Stimulated activated memory B cell treated with anti-CD40 and anti-IgM and Interleukin-4, amounts not matched to agents 10 μg/mL and 1 μg/mL and 100 μg/mL, for 72 hours (primary cell): Measurements from ENCODE around the gene DAPK1.

ENCODE experiments used
- ATAC-seq: fragments of 150-1000 bp; cut with Tn5 transposase; 2 replicates; pipeline ENCODE4 v1.10.0; 2021
- H3K27ac Mint-ChIP-seq: one replicate; pipeline ENCODE4 v1.8.0; 2022; ENCODE audit warnings: mild to moderate bottlenecking, mixed read lengths
- H3K27me3 Mint-ChIP-seq: one replicate; pipeline ENCODE4 v1.8.0; 2022; ENCODE audit warnings: mixed read lengths
- H3K36me3 Mint-ChIP-seq: one replicate; pipeline ENCODE4 v1.8.0; 2022; ENCODE audit warnings: mixed read lengths
- H3K4me1 Mint-ChIP-seq: one replicate; pipeline ENCODE4 v1.8.0; 2022; ENCODE audit warnings: mixed read lengths
- H3K4me3 Mint-ChIP-seq: one replicate; pipeline ENCODE4 v1.8.0; 2022; ENCODE audit warnings: mild to moderate bottlenecking, moderate library complexity, mixed read lengths
- H3K9me3 Mint-ChIP-seq: one replicate; pipeline ENCODE4 v1.8.0; 2022; ENCODE audit warnings: mixed read lengths

DAPK1 gene

GRCh38 chr9:87520172-87520683 is 22.6 kb downstream of the DAPK1 start:
- Mint-ChIP-seq H3K36me3 (no peaks in the 10 kb centered on the region), H3K4me1 (no peaks in the 10 kb centered on the region), H3K27me3 (peaks cover 16% of the 10 kb centered on the region), H3K4me3 (no peak overlapping the region), H3K27ac (no peak overlapping the region), H3K9me3 (peaks cover 5% of the 10 kb centered on the region)
- ATAC-seq = no peak

GRCh38 chr9:87521834-87522233 is 24.2 kb downstream of the DAPK1 start:
- peaks cover 5% of the 10 kb centered on the region for H3K9me3 Mint-ChIP-seq
- no peak overlapping the region for H3K4me3 Mint-ChIP-seq
- no peaks in the 10 kb centered on the region for H3K36me3 Mint-ChIP-seq
- no peak for ATAC-seq
- no peak overlapping the region for H3K27ac Mint-ChIP-seq
- no peaks in the 10 kb centered on the region for H3K4me1 Mint-ChIP-seq
- peaks cover 9% of the 10 kb centered on the region for H3K27me3 Mint-ChIP-seq

DNA sequence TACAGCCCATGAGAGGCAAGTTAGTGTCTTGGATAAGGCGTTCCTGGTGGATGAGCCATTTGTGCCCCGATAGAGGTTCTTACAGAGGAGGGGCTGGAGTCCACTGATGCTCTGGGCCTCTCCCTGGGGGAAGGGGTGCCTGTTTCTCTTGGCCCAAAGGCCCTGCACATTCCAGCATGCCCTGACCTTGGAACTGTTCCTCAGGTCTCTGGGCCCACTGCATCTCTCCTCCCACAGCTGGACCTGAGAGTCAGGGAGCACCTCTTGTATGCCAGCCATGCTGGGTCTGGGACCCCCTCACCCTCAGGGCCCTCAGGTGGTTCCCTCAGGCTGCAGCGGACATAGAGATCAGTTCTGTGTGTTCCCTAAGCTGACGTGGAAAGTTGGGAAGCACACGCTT is 26.4 kb downstream of the DAPK1 start:
- no peaks in the 10 kb centered on the region for H3K36me3 Mint-ChIP-seq
- no peak for ATAC-seq

DNA sequence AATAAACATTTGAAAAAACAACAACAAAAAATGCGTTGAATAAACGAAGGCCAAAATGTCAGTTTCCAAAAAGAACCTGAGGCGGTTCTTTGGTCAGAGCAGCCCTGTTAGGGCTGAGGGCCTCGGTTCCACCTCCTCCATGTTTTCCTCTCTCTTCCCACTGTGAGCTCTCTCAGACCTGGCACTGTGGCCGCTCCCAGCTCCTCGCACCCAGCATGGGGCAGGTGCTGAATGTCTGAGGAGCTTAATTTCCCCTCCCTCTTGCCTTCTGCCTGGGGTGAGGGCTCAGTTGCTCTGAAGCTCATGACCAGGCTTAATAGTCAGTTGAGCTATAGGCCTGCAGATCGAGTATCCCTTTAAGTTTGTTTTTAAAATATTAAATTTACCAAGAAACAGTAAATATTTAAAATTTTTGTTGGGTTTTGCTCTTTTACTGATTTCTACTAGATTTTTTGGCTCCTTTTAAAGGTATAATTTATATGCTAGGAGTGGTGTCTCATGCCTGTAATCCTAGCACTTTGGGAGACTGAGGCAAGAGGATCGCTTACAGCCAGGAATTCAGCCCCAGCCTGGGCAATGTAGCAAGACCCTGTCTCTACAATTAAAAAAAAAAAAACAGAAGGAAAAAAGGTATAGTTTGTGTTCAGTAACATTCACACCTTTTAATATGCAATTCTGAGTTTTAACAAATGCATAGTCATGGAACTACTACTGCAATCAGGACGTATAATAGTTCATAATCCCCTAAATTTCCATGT is 28.1 kb downstream of the DAPK1 start:
- no peak overlapping the region for H3K27ac Mint-ChIP-seq
- H3K9me3 Mint-ChIP-seq = peaks cover 3% of the 10 kb centered on the region
- H3K27me3 Mint-ChIP-seq = no peaks in the 10 kb centered on the region
- no peaks in the 10 kb centered on the region for H3K36me3 Mint-ChIP-seq
- H3K4me3 Mint-ChIP-seq = no peak overlapping the region
- H3K4me1 Mint-ChIP-seq = no peaks in the 10 kb centered on the region
- ATAC-seq = no peak

More for the DNA sequence above, 26.4 kb downstream of the DAPK1 start:
- peaks cover 3% of the 10 kb centered on the region for H3K9me3 Mint-ChIP-seq
- no peaks in the 10 kb centered on the region for H3K4me1 Mint-ChIP-seq
- H3K4me3 Mint-ChIP-seq = no peak overlapping the region
- peaks cover 1% of the 10 kb centered on the region for H3K27me3 Mint-ChIP-seq
- H3K27ac Mint-ChIP-seq = no peak overlapping the region

GRCh38 chr9:87527211-87527916 is 29.7 kb downstream of the DAPK1 start:
- ATAC-seq = no peak
- Mint-ChIP-seq H3K36me3 (no peaks in the 10 kb centered on the region), H3K9me3 (no peaks in the 10 kb centered on the region), H3K27ac (no peak overlapping the region), H3K4me3 (no peak overlapping the region), H3K27me3 (no peaks in the 10 kb centered on the region), H3K4me1 (no peaks in the 10 kb centered on the region)

DNA sequence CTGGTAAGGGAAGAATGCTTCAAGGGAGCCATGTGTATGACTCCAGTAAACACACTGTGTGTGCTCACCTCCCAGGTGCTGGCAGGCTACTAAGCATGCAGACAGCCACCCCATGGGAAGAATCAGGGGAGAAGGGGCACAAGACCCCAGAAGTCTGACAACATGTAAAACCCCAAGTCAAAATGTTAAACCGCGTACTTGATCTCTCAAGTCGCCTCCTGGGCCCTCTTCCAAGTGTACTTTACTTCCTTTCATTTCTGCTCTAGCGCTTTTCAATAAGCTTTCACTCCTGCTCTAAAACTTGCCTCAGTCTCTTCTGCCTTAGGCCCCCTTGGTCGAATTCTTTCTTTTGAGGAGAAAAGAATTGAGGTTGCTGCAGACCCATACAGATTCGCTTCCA is 31.3 kb downstream of the DAPK1 start:
- H3K4me3 Mint-ChIP-seq = no peak overlapping the region
- ATAC-seq = no peak
- no peak overlapping the region for H3K27ac Mint-ChIP-seq
- no peaks in the 10 kb centered on the region for H3K36me3 Mint-ChIP-seq
- H3K4me1 Mint-ChIP-seq = no peaks in the 10 kb centered on the region
- H3K27me3 Mint-ChIP-seq = no peaks in the 10 kb centered on the region
- H3K9me3 Mint-ChIP-seq = no peaks in the 10 kb centered on the region

- Mint-ChIP-seq H3K9me3 (no peaks in the 10 kb centered on the region), H3K4me1 (no peaks in the 10 kb centered on the region), H3K27ac (no peak overlapping the region), H3K36me3 (no peaks in the 10 kb centered on the region), H3K27me3 (no peaks in the 10 kb centered on the region), H3K4me3 (no peak overlapping the region)
- ATAC-seq = no peak
Measured at GRCh38 chr9:87529671-87530070, 32.0 kb downstream of the DAPK1 start.

DNA sequence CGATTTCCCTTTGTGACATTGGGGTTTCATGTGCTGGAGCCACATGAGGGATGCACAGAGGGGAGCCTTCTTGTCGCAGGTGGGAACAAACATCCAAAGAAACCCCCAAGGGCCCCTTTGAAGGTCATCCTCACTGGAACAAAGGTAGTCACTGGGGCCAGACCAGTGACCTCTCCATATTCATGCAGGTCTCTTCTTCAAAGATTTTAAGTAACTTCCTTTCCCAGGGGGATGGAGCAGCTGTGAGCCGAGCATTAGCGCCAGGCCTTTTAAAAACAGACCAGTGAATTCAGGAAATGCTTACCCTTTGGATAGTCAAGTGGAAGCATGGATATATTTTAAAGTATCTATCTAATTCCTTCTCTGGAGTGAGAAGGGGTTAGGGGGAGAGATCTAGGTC is 33.0 kb downstream of the DAPK1 start:
- Mint-ChIP-seq H3K9me3 (no peaks in the 10 kb centered on the region), H3K27ac (no peak overlapping the region), H3K36me3 (no peaks in the 10 kb centered on the region), H3K4me1 (no peaks in the 10 kb centered on the region), H3K27me3 (no peaks in the 10 kb centered on the region), H3K4me3 (no peak overlapping the region)
- ATAC-seq = no peak

GRCh38 chr9:87531370-87532295 is 34.0 kb downstream of the DAPK1 start:
- ATAC-seq = no peak
- H3K4me3 Mint-ChIP-seq = no peak overlapping the region
- no peak overlapping the region for H3K27ac Mint-ChIP-seq
- no peaks in the 10 kb centered on the region for H3K9me3 Mint-ChIP-seq
- H3K36me3 Mint-ChIP-seq = no peaks in the 10 kb centered on the region
- H3K4me1 Mint-ChIP-seq = no peaks in the 10 kb centered on the region
- H3K27me3 Mint-ChIP-seq = no peaks in the 10 kb centered on the region

GRCh38 chr9:87533271-87533670 is 35.6 kb downstream of the DAPK1 start:
- no peaks in the 10 kb centered on the region for H3K36me3 Mint-ChIP-seq
- H3K4me1 Mint-ChIP-seq = no peaks in the 10 kb centered on the region
- ATAC-seq = no peak
- no peak overlapping the region for H3K4me3 Mint-ChIP-seq
- H3K27me3 Mint-ChIP-seq = no peaks in the 10 kb centered on the region
- H3K9me3 Mint-ChIP-seq = no peaks in the 10 kb centered on the region
- H3K27ac Mint-ChIP-seq = no peak overlapping the region

- Mint-ChIP-seq H3K4me1 (no peaks in the 10 kb centered on the region), H3K36me3 (no peaks in the 10 kb centered on the region), H3K4me3 (no peak overlapping the region), H3K27ac (no peak overlapping the region), H3K9me3 (no peaks in the 10 kb centered on the region), H3K27me3 (no peaks in the 10 kb centered on the region)
- ATAC-seq = no peak
Measured at GRCh38 chr9:87534036-87534435, 36.4 kb downstream of the DAPK1 start.

DNA sequence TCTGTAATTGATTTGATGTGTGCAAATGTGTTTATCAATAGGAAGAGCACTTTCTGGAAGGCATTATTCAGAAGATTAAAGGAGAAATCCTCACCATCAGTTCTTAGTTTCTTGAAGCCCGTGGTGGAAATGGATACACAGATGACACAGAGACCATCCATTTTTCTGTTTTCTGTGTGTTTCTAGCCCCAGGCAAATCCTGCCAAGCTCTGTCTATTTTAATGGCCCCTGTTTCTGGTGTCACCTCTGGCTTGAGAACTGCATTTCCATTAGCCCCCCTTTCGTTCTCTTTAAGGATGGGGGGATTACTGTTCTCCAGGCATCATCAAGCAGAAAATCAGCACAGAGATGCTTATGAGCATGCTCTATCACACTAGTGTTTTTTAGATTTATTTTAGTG is 37.3 kb downstream of the DAPK1 start:
- H3K27me3 Mint-ChIP-seq = no peaks in the 10 kb centered on the region
- no peak overlapping the region for H3K4me3 Mint-ChIP-seq
- H3K9me3 Mint-ChIP-seq = no peaks in the 10 kb centered on the region
- H3K4me1 Mint-ChIP-seq = no peaks in the 10 kb centered on the region
- no peaks in the 10 kb centered on the region for H3K36me3 Mint-ChIP-seq
- no peak for ATAC-seq
- H3K27ac Mint-ChIP-seq = no peak overlapping the region

DNA sequence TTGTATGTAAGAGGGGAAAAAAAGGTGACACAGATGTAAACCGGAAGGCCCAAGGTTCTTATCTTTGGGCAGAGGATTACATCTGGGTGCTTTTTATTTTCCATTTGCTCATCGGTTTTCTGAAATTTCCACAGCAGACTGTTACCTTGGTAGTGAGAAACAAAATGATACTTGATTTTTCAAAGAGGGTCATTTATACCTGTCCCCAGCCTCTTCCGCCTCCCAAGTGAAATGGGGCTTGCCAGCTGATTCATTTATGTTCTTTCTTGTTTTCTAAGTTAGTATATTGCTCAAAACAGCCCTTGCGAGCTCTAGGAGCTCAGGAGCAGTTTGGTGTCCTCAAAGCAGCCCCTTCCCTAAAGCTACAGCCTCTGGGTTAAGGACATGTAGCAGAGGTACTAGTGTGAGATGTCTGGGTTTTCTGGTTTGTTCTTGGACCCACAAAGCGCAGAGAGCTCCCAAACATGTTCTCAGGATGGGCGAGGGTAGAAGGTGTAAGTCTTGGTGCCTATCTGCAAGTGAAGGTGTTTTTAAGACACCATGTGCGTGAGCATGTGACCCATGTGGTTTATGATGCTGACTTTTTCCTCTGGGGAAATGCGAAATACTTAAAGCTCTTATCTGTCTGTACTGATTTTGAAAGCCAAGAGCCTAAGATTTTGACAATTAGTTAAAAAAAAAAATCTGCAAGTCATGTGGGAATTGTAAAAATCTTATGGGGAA is 38.3 kb downstream of the DAPK1 start:
- H3K27me3 Mint-ChIP-seq = no peaks in the 10 kb centered on the region
- no peak overlapping the region for H3K27ac Mint-ChIP-seq
- H3K9me3 Mint-ChIP-seq = no peaks in the 10 kb centered on the region
- H3K4me1 Mint-ChIP-seq = no peaks in the 10 kb centered on the region
- peak; percentile 65 for ATAC-seq
- no peaks in the 10 kb centered on the region for H3K36me3 Mint-ChIP-seq
- no peak overlapping the region for H3K4me3 Mint-ChIP-seq

GRCh38 chr9:87537625-87538024 is 40.0 kb downstream of the DAPK1 start:
- no peak overlapping the region for H3K27ac Mint-ChIP-seq
- H3K27me3 Mint-ChIP-seq = no peaks in the 10 kb centered on the region
- no peaks in the 10 kb centered on the region for H3K9me3 Mint-ChIP-seq
- ATAC-seq = no peak
- no peaks in the 10 kb centered on the region for H3K4me1 Mint-ChIP-seq
- no peaks in the 10 kb centered on the region for H3K36me3 Mint-ChIP-seq
- H3K4me3 Mint-ChIP-seq = no peak overlapping the region
